ENCODE measurements around the gene ASTN2. TPM values are rescaled to one million over a fixed set of nuclear protein-coding genes. Genes with fewer than 3 reads are reported as not detected.

Gene ASTN2
- total and polyA plus RNA-seq, 7 experiments from 2014 or later: 2.2 to 5.3 (median 4.0) TPM

DNA sequence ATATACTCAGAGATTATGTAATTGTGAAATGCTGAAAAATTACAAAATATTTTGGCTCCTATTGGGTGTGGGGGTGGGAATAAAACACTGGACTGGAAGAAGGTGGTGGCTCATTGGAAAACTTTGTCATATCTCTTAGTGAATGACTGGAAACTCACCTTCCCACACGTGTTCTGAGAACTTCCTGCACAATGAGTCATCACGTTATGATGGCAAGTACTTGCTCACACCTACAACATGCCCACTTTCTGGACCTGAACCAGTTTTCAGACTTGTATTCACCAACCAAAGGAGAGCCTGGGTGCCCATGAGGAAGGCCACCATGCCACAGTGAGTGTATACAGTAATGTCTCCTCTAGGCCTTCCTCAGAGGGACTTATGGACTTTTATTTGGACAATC is 294.8 kb downstream of the ASTN2 start:
- intact Hi-C loops (cut with micrococcal nuclease): no loop called here

DNA sequence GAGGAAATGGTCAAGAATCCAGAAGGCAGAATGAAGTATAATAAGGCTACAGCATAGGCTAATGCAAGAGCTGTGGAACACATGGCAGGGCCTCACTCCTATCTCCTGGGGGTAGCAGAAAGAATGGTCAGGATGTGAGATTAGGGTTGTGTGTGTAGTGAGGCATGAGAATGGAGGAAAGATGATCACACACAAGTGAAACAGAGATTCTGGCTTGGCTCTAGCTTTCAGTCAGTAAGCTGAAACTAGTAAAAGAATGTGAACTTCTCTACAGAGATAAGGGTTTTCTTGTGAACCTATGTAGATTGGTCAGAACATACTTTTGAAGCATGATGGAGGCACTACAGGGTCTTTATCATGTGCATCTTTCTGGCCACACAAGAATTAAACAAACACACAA is 298.8 kb downstream of the ASTN2 start:
- H3K4me1 ChIP-seq (ENCODE audit: control insufficient read depth in 2 of 2, insufficient read depth in 2 of 2, low read length in 2 of 2): no peaks in the 10 kb centered on the region
- H3K9me3 ChIP-seq (ENCODE audit: control insufficient read depth in 2 of 3, low read length in 3 of 3): no peaks in the 10 kb centered on the region
- CTCF ChIA-PET: no interaction called here
- Mint-ChIP-seq H3K27ac (no peak overlapping the region), H3K36me3 (no peaks in the 10 kb centered on the region), H3K4me3 (peak overlapping the region in 1 of 10 donors; percentile 35), H3K9me3 (peaks cover 0 to 22% (median 4%) of the 10 kb centered on the region in 11 donors), H3K4me1 (no peaks in the 10 kb centered on the region), H3K27me3 (peaks cover 0 to 4% (median 0%) of the 10 kb centered on the region in 5 donors)
- ATAC-seq: no peak
- no peak overlapping the region for H3K4me3 ChIP-seq (ENCODE audit: low read length)
- POLR2A ChIA-PET: no interaction called here
- no peak for DNase-seq
- no peak overlapping the region for H3K27ac ChIP-seq (ENCODE audit: low read depth, low read length)
- H3K36me3 ChIP-seq (ENCODE audit: control insufficient read depth in 2 of 3, insufficient read depth in 3 of 3, low read length in 3 of 3): no peaks in the 10 kb centered on the region
- no peaks in the 10 kb centered on the region for H3K27me3 ChIP-seq (ENCODE audit: control insufficient read depth in 2 of 2, insufficient read depth in 2 of 2, low read length in 2 of 2)
- intact Hi-C loops (cut with micrococcal nuclease): no loop called here

More for the DNA sequence above, 294.8 kb downstream of the ASTN2 start:
- no peaks in the 10 kb centered on the region for H3K4me1 Mint-ChIP-seq
- ATAC-seq: no peak
- peaks cover 0 to 19% (median 4%) of the 10 kb centered on the region in 11 donors for H3K9me3 Mint-ChIP-seq
- H3K27me3 Mint-ChIP-seq: no peaks in the 10 kb centered on the region
- CTCF ChIA-PET: no interaction called here
- H3K36me3 Mint-ChIP-seq: no peaks in the 10 kb centered on the region
- H3K9me3 ChIP-seq (ENCODE audit: control insufficient read depth in 2 of 3, low read length in 3 of 3): no peaks in the 10 kb centered on the region
- H3K27ac ChIP-seq (ENCODE audit: low read depth, low read length): no peak overlapping the region
- no peaks in the 10 kb centered on the region for H3K27me3 ChIP-seq (ENCODE audit: control insufficient read depth in 2 of 2, insufficient read depth in 2 of 2, low read length in 2 of 2)
- H3K4me3 Mint-ChIP-seq: no peak overlapping the region
- H3K36me3 ChIP-seq (ENCODE audit: control insufficient read depth in 2 of 3, insufficient read depth in 3 of 3, low read length in 3 of 3): no peaks in the 10 kb centered on the region
- no peak overlapping the region for H3K27ac Mint-ChIP-seq
- DNase-seq: no peak
- POLR2A ChIA-PET: no interaction called here
- H3K4me1 ChIP-seq (ENCODE audit: control insufficient read depth in 2 of 2, insufficient read depth in 2 of 2, low read length in 2 of 2): no peaks in the 10 kb centered on the region
- no peak overlapping the region for H3K4me3 ChIP-seq (ENCODE audit: low read length)

GRCh38 chr9:117114768-117115167 is 300.1 kb downstream of the ASTN2 start:
- Mint-ChIP-seq H3K9me3 (peaks cover 0 to 25% (median 4%) of the 10 kb centered on the region in 11 donors), H3K27me3 (peaks cover 0 to 4% (median 0%) of the 10 kb centered on the region in 5 donors), H3K4me3 (no peak overlapping the region), H3K4me1 (no peaks in the 10 kb centered on the region), H3K36me3 (no peaks in the 10 kb centered on the region), H3K27ac (no peak overlapping the region)
- H3K36me3 ChIP-seq (ENCODE audit: control insufficient read depth in 2 of 3, insufficient read depth in 3 of 3, low read length in 3 of 3): no peaks in the 10 kb centered on the region
- no peaks in the 10 kb centered on the region for H3K27me3 ChIP-seq (ENCODE audit: control insufficient read depth in 2 of 2, insufficient read depth in 2 of 2, low read length in 2 of 2)
- no peak overlapping the region for H3K4me3 ChIP-seq (ENCODE audit: low read length)
- ATAC-seq (no peak), DNase-seq (no peak)
- POLR2A ChIA-PET: no interaction called here
- no peaks in the 10 kb centered on the region for H3K4me1 ChIP-seq (ENCODE audit: control insufficient read depth in 2 of 2, insufficient read depth in 2 of 2, low read length in 2 of 2)
- CTCF ChIA-PET: no interaction called here
- H3K27ac ChIP-seq (ENCODE audit: low read depth, low read length): no peak overlapping the region
- intact Hi-C loops (cut with micrococcal nuclease): no loop called here
- no peaks in the 10 kb centered on the region for H3K9me3 ChIP-seq (ENCODE audit: control insufficient read depth in 2 of 3, low read length in 3 of 3)

DNA sequence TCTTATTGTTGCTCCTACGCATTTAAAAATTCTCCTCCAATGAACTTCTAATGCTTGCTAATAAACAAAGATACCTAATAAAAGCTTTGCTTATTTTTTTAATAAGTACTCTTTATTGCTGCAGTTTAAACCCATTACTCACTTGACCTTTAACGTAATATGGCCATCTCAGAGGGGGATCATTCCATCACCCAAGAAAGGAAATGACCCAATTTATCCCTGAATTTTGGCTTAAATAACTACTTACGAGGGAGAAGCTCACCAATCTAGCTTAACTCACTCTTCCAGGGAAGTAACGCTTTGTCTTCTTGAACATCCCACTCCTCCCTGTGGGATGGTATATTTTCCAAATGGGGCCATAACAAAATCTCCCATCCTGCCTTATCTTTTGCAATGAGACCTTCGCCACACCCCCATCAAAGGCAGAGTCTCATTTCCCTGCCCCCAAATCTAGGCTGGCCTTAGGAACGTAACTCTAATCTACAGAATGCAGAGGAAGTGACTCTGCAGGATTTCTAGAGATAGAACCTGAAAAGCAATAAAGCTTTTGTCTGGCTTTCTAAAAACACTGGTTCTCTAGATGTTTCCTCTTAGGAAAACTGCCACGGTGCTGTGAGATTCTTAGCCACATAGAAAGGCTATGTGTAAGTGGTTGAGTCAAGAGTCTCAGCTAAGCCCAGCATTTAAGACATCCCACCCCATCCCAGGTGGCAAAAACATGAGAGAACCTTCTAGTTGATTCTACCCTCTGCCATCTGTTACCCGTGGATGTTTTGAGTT is 310.0 kb downstream of the ASTN2 start:
- Histone ChIP-seq H3K4me3 (ENCODE audit: low read length) (no peak overlapping the region), H3K4me1 (ENCODE audit: control insufficient read depth in 2 of 2, insufficient read depth in 2 of 2, low read length in 2 of 2) (no peaks in the 10 kb centered on the region), H3K36me3 (ENCODE audit: control insufficient read depth in 2 of 3, insufficient read depth in 3 of 3, low read length in 3 of 3) (no peaks in the 10 kb centered on the region), H3K27ac (ENCODE audit: low read depth, low read length) (no peak overlapping the region), H3K9me3 (ENCODE audit: control insufficient read depth in 2 of 3, low read length in 3 of 3) (no peaks in the 10 kb centered on the region), H3K27me3 (ENCODE audit: control insufficient read depth in 2 of 2, insufficient read depth in 2 of 2, low read length in 2 of 2) (no peaks in the 10 kb centered on the region)
- no peak overlapping the region for H3K27ac Mint-ChIP-seq
- CTCF ChIA-PET: no interaction called here
- POLR2A ChIA-PET: no interaction called here
- DNase-seq (no peak), ATAC-seq (no peak)
- no peak overlapping the region for H3K4me3 Mint-ChIP-seq
- H3K27me3 Mint-ChIP-seq: no peaks in the 10 kb centered on the region
- H3K4me1 Mint-ChIP-seq: no peaks in the 10 kb centered on the region
- intact Hi-C loops (cut with micrococcal nuclease): no loop called here
- peaks cover 0 to 13% (median 2%) of the 10 kb centered on the region in 11 donors for H3K9me3 Mint-ChIP-seq
- peaks cover 0 to 4% (median 0%) of the 10 kb centered on the region in 5 donors for H3K36me3 Mint-ChIP-seq

- Mint-ChIP-seq H3K36me3 (peaks cover 0 to 4% (median 0%) of the 10 kb centered on the region in 5 donors), H3K9me3 (peaks cover 0 to 13% (median 2%) of the 10 kb centered on the region in 11 donors), H3K4me3 (no peak overlapping the region), H3K27me3 (no peaks in the 10 kb centered on the region), H3K4me1 (no peaks in the 10 kb centered on the region), H3K27ac (no peak overlapping the region)
- no peak overlapping the region for H3K27ac ChIP-seq (ENCODE audit: low read depth, low read length)
- intact Hi-C loops (cut with micrococcal nuclease): no loop called here
- H3K27me3 ChIP-seq (ENCODE audit: control insufficient read depth in 2 of 2, insufficient read depth in 2 of 2, low read length in 2 of 2): no peaks in the 10 kb centered on the region
- ChIA-PET CTCF (no interaction called here), POLR2A (no interaction called here)
- no peaks in the 10 kb centered on the region for H3K36me3 ChIP-seq (ENCODE audit: control insufficient read depth in 2 of 3, insufficient read depth in 3 of 3, low read length in 3 of 3)
- H3K9me3 ChIP-seq (ENCODE audit: control insufficient read depth in 2 of 3, low read length in 3 of 3): no peaks in the 10 kb centered on the region
- no peak overlapping the region for H3K4me3 ChIP-seq (ENCODE audit: low read length)
- DNase-seq (no peak), ATAC-seq (no peak)
- H3K4me1 ChIP-seq (ENCODE audit: control insufficient read depth in 2 of 2, insufficient read depth in 2 of 2, low read length in 2 of 2): no peaks in the 10 kb centered on the region
These were observed 310.7 kb downstream of the ASTN2 start for GRCh38 chr9:117104206-117104605.

DNA sequence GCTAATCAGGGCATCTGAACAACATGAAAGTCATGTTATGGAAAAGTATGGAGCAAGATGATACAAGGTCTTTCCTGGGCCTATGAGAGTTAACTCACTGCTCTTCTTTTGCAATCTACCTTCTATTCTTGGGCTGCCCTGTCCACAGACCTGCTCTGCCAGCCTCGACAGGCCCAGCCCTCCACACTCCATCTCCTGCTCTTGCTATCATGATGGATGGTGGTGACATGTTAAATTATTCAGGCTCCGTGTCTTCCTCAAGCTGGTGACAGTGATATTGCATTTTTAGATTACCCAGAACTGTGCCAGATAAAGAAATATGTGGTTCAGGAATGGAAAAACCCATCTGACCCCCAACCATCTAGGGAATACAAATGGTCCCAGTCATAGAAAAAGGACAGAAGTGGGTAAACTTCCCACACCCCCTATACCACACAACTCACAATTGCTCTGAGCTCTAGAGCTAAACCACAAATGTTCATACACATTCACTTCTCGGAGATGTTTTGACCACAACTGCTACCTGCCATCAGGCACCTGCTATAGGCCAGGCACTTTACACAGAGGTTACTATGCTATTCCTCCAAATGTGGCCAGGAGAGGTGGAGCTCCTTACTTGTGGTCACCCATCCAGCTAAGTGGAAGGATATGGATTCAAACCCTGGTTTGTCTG is 311.3 kb downstream of the ASTN2 start:
- Mint-ChIP-seq H3K36me3 (peaks cover 0 to 4% (median 0%) of the 10 kb centered on the region in 5 donors), H3K27me3 (no peaks in the 10 kb centered on the region), H3K27ac (no peak overlapping the region), H3K4me1 (no peaks in the 10 kb centered on the region), H3K9me3 (peaks cover 0 to 13% (median 2%) of the 10 kb centered on the region in 11 donors), H3K4me3 (no peak overlapping the region)
- intact Hi-C loops (cut with micrococcal nuclease): no loop called here
- Histone ChIP-seq H3K4me1 (ENCODE audit: control insufficient read depth in 2 of 2, insufficient read depth in 2 of 2, low read length in 2 of 2) (no peaks in the 10 kb centered on the region), H3K36me3 (ENCODE audit: control insufficient read depth in 2 of 3, insufficient read depth in 3 of 3, low read length in 3 of 3) (no peaks in the 10 kb centered on the region), H3K27me3 (ENCODE audit: control insufficient read depth in 2 of 2, insufficient read depth in 2 of 2, low read length in 2 of 2) (no peaks in the 10 kb centered on the region), H3K4me3 (ENCODE audit: low read length) (no peak overlapping the region), H3K9me3 (ENCODE audit: control insufficient read depth in 2 of 3, low read length in 3 of 3) (no peaks in the 10 kb centered on the region), H3K27ac (ENCODE audit: low read depth, low read length) (no peak overlapping the region)
- ATAC-seq (no peak), DNase-seq (no peak)
- POLR2A ChIA-PET: no interaction called here
- CTCF ChIA-PET: no interaction called here

DNA sequence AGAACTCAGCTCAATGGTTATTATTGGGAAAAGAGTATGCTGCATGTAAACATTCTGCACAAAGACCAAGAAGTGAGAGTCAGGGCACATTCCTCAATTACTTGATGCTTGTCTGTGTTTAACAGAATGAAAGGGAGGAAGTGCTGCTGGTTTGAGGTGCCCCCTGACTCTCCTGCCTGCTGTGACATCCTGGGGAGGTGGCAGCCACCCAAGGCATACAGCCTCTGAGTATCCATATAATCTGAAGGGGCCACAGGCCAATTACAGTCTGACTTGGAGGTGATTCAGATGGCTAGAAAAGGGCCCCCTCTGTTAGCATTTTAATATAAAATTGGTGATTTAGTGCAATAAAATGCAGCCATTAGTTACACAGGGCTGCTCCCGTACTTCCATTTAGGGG is 313.8 kb downstream of the ASTN2 start:
- Mint-ChIP-seq H3K27me3 (peaks cover 0 to 5% (median 0%) of the 10 kb centered on the region in 5 donors), H3K27ac (no peak overlapping the region), H3K4me1 (no peaks in the 10 kb centered on the region), H3K4me3 (no peak overlapping the region), H3K9me3 (peaks cover 0 to 16% (median 3%) of the 10 kb centered on the region in 11 donors), H3K36me3 (peaks cover 0 to 4% (median 0%) of the 10 kb centered on the region in 5 donors)
- no peak for DNase-seq
- no peaks in the 10 kb centered on the region for H3K36me3 ChIP-seq (ENCODE audit: control insufficient read depth in 2 of 3, insufficient read depth in 3 of 3, low read length in 3 of 3)
- POLR2A ChIA-PET: no interaction called here
- no peak overlapping the region for H3K4me3 ChIP-seq (ENCODE audit: low read length)
- H3K27me3 ChIP-seq (ENCODE audit: control insufficient read depth in 2 of 2, insufficient read depth in 2 of 2, low read length in 2 of 2): no peaks in the 10 kb centered on the region
- no peaks in the 10 kb centered on the region for H3K9me3 ChIP-seq (ENCODE audit: control insufficient read depth in 2 of 3, low read length in 3 of 3)
- CTCF ChIA-PET: no interaction called here
- intact Hi-C loops (cut with micrococcal nuclease): no loop called here
- no peak for ATAC-seq
- no peaks in the 10 kb centered on the region for H3K4me1 ChIP-seq (ENCODE audit: control insufficient read depth in 2 of 2, insufficient read depth in 2 of 2, low read length in 2 of 2)
- no peak overlapping the region for H3K27ac ChIP-seq (ENCODE audit: low read depth, low read length)
